Tibial artery (tissue), 4 donors: ENCODE results near the gene ULK4.

Experiments
- DNase-seq, 2 donors: peaks; one replicate each; pipeline ENCODE4 v3.0.0-alpha.2; 2019
- H3K27ac ChIP-seq, 2 donors: fragments of 200-600 bp; sonication (generic) in 1 of 2; 1 replicate in 1 of 2; 2 replicates in 1 of 2; pipeline ENCODE4 v1.5.1; 2018 to 2019; ENCODE audit warnings: mild to moderate bottlenecking in 1 of 2
- H3K27me3 ChIP-seq, 2 donors: fragments of 200-600 bp; sonication (generic) in 1 of 2; one replicate each; pipeline versions ENCODE4 v1.5.1 to v1.6.0; 2016 to 2019
- H3K36me3 ChIP-seq, 3 donors: fragments of 200-600 bp; sonication (generic) in 2 of 3; one replicate each; pipeline ENCODE4 v1.5.1; 2016 to 2019; ENCODE audit warnings: mild to moderate bottlenecking in 2 of 3
- H3K4me1 ChIP-seq, 4 donors: fragments of 200-600 bp; sonication (generic) in 2 of 4; 1 replicate in 3 of 4; 2 replicates in 1 of 4; pipeline ENCODE4 v1.5.1; 2016 to 2019
- H3K4me3 ChIP-seq, 2 donors: fragments of 200-600 bp; sonication (generic) in 1 of 2; 1 replicate in 1 of 2; 2 replicates in 1 of 2; pipeline ENCODE4 v1.5.1; 2018 to 2019; ENCODE audit warnings: mild to moderate bottlenecking in 2 of 2
- H3K9me3 ChIP-seq, 3 donors: fragments of 200-600 bp; sonication (generic) in 1 of 3; one replicate each; pipeline ENCODE4 v1.5.1; 2016 to 2019
- CTCF ChIP-seq, 2 experiments: fragments of 200-600 bp in 1 of 2; fragments of 450-650 bp in 1 of 2; IDR thresholded peaks; one replicate each; pipeline ENCODE4 v1.5.1; 2017 to 2019; ENCODE audit warnings: antibody characterized with exemption in 2 of 2, mild to moderate bottlenecking in 1 of 2, moderate library complexity in 1 of 2
- intact Hi-C: fragments of 100-400 bp; cut with DNase I; formaldehyde crosslinking; loops from one replicate; pipeline ENCODE4 v1.15.0; 2023; ENCODE audit warnings: low total_unique reads

The ULK4 gene

GRCh38 chr3:41580274-41580959 lies 381.5 kb downstream of the ULK4 start:
- no peaks in the 10 kb centered on the region for H3K9me3 ChIP-seq
- no peak for DNase-seq

DNA sequence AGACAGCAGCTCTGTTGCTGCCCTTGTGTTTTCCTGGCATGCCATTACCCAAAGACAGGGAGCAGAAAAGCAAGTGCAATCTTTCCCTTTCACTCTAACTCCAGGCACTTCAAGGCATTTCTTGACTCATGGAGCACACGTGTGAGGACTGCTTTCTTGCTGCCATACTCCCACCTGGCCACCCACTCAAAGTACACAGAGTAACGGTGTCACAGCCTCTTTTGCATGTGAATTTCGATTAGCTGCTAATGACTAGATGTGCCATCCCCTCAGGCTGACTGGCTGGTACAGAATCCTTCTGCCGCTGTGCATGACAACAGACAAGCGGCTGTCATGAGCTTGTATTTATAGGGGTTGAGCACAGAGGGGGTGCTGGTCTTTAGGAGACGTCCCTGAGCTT lies 382.0 kb downstream of the ULK4 start:
- intact Hi-C loops: no loop called here
- no peaks in the 10 kb centered on the region for H3K36me3 ChIP-seq
- no peak for DNase-seq
- H3K27me3 ChIP-seq: no peaks in the 10 kb centered on the region
- H3K9me3 ChIP-seq: no peaks in the 10 kb centered on the region
- no peak overlapping the region for H3K27ac ChIP-seq
- no peak overlapping the region for H3K4me3 ChIP-seq
- peaks cover 0 to 17% (median 12%) of the 10 kb centered on the region in 4 donors for H3K4me1 ChIP-seq
- no peak for TF ChIP-seq CTCF (IDR thresholded peaks at IDR 0.05)

More at GRCh38 chr3:41580274-41580959, 381.5 kb downstream of the ULK4 start:
- Histone ChIP-seq H3K36me3 (no peaks in the 10 kb centered on the region), H3K27ac (no peak overlapping the region), H3K27me3 (no peaks in the 10 kb centered on the region), H3K4me1 (peaks cover 0 to 11% (median 7%) of the 10 kb centered on the region in 4 donors), H3K4me3 (no peak overlapping the region)
- TF ChIP-seq CTCF (IDR thresholded peaks at IDR 0.05): no peak
- intact Hi-C loops: no loop called here

GRCh38 chr3:41578798-41579197 lies 383.1 kb downstream of the ULK4 start:
- H3K4me1 ChIP-seq: peaks cover 0 to 19% (median 13%) of the 10 kb centered on the region in 4 donors
- no peaks in the 10 kb centered on the region for H3K27me3 ChIP-seq
- no peaks in the 10 kb centered on the region for H3K36me3 ChIP-seq
- no peak overlapping the region for H3K4me3 ChIP-seq
- intact Hi-C loops: no loop called here
- TF ChIP-seq CTCF (IDR thresholded peaks at IDR 0.05): no peak
- H3K9me3 ChIP-seq: no peaks in the 10 kb centered on the region
- no peak for DNase-seq
- H3K27ac ChIP-seq: no peak overlapping the region

DNA sequence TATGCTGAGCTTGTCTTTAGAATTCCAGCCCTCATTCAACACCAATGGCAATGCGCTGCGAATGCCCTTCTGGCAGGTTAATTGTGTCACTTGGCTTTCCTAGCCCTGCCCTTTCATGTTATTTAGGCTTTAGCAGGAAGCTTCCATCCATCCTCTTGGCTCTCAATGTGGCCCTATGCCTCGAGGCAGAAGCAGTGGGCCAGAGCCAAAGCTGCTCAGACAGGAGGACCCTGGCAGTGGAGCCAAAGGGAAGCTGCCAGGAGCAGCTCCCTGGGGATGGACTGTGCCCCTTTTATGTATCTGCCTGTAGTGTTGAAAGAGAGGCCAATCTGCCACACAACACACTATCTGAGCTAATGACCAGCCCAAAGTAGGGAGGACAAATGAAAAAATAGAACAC lies 386.2 kb downstream of the ULK4 start:
- Histone ChIP-seq H3K4me3 (no peak overlapping the region), H3K4me1 (peaks cover 0 to 19% (median 13%) of the 10 kb centered on the region in 4 donors), H3K36me3 (no peaks in the 10 kb centered on the region), H3K27me3 (no peaks in the 10 kb centered on the region), H3K9me3 (no peaks in the 10 kb centered on the region), H3K27ac (peak overlapping the region in 1 of 2 donors; percentile 41)
- TF ChIP-seq CTCF (IDR thresholded peaks at IDR 0.05): no peak
- intact Hi-C loops: no loop called here
- DNase-seq: no peak

- TF ChIP-seq CTCF (IDR thresholded peaks at IDR 0.05): no peak
- no peaks in the 10 kb centered on the region for H3K27me3 ChIP-seq
- no peak overlapping the region for H3K27ac ChIP-seq
- no peak overlapping the region for H3K4me3 ChIP-seq
- H3K4me1 ChIP-seq: peaks cover 0 to 19% (median 13%) of the 10 kb centered on the region in 4 donors
- no peaks in the 10 kb centered on the region for H3K36me3 ChIP-seq
- intact Hi-C loops: no loop called here
- no peaks in the 10 kb centered on the region for H3K9me3 ChIP-seq
- DNase-seq: no peak
Measured at GRCh38 chr3:41574900-41575299, 387.0 kb downstream of the ULK4 start.
